ENCODE measurements around the gene FAM181A. TPM values are rescaled to one million over a fixed set of nuclear protein-coding genes. Genes with fewer than 3 reads are reported as not detected.

Gene FAM181A
- total and polyA plus RNA-seq, 9 of the 15 experiments (the other 6 are each of a cell fraction or from before 2014, with no cell fraction given), result not detected

DNA sequence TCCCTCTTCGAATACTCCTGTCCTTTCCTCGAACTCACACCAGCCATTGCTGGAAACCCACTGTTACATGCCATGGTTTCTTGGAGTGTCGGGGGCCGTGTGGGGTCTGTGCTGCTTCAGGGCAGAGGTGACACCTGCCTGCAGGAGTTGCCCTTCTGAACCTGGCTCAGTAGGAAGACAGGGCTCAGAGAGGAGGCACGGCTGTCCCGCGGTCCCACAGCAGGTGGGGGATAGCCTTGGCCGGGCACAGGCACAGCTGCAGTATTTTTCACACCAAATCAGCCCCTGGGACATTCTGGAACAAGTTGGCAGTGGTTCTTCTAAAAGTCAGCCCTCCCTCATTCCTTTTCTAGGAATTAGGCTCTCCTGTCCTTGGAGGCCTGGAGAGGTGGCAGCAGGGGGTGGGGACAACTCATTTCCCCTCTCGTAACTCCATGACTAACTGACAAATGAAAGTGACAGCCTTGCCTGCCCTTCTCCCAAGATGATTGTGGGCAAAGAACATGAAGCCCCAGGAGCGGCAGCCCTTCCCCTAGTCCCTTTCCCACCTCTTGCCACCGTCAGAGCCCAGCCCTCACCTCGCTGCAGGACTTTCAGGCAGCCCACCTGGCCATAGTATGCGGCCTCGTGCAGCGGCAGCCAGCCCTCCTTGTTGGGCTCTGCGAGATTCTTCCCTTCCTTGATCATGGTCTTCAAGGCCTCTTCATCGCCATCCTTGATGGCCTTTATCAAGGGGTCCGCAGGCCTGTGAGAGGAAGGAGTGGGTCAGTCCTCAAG lies 26.8 kb downstream of the FAM181A start (continued):
- TF ChIP-seq ZKSCAN8 (CRISPR knock-in tag; IDR thresholded peaks at IDR 0.05) (no peak), PCBP1 (IDR thresholded peaks at IDR 0.05; ENCODE audit: low read depth, low read length, poor library complexity, severe bottlenecking) (no peak), SETDB1 (IDR thresholded peaks at IDR 0.05; ENCODE audit: low read length) (no peak), ZBTB12 (CRISPR knock-in tag; IDR thresholded peaks at IDR 0.05) (no peak), SNIP1 (IDR thresholded peaks at IDR 0.05; ENCODE audit: low read depth) (no peak), HDAC6 (IDR thresholded peaks at IDR 0.05; ENCODE audit: low read depth, low read length) (no peak), ZFP36 (IDR thresholded peaks at IDR 0.05; ENCODE audit: low read depth, low read length, partially characterized antibody) (no peak), ZNF280A (IDR thresholded peaks at IDR 0.05; ENCODE audit: low read depth, partially characterized antibody) (no peak), ZNF507 (tag; conservative IDR thresholded peaks at IDR 0.05) (no peak)
